Fibroblast of skin of scalp (primary cell): ENCODE results near the gene GRID1.

Experiments used
- DNase-seq: peaks from one replicate; pipeline ENCODE4 v3.0.0-alpha.2; 2013

GRID1 gene

GRCh38 chr10:86336341-86336740 is 30.3 kb downstream of the GRID1 start:
- DNase-seq, result no peak

GRCh38 chr10:86335831-86336230 is 30.8 kb downstream of the GRID1 start:
- no peak for DNase-seq

GRCh38 chr10:86335257-86335656 is 31.3 kb downstream of the GRID1 start:
- no peak for DNase-seq

GRCh38 chr10:86334488-86335085 is 32.0 kb downstream of the GRID1 start:
- no peak for DNase-seq

GRCh38 chr10:86333826-86334487 is 32.6 kb downstream of the GRID1 start:
- DNase-seq, result no peak

- no peak for DNase-seq
These were observed 34.7 kb downstream of the GRID1 start for GRCh38 chr10:86331861-86332260.

- DNase-seq, result no peak
These were observed 35.5 kb downstream of the GRID1 start for GRCh38 chr10:86330778-86331763.

- DNase-seq, result no peak
These were observed 36.5 kb downstream of the GRID1 start for GRCh38 chr10:86329896-86330680.

- DNase-seq, result no peak
These were observed 37.4 kb downstream of the GRID1 start for GRCh38 chr10:86329093-86329710.

GRCh38 chr10:86327954-86328725 is 38.5 kb downstream of the GRID1 start:
- no peak for DNase-seq

- DNase-seq, result no peak
These were observed 41.4 kb downstream of the GRID1 start for GRCh38 chr10:86325158-86325557.

- no peak for DNase-seq
These were observed 45.0 kb downstream of the GRID1 start for GRCh38 chr10:86321568-86321967.

- no peak for DNase-seq
These were observed 46.9 kb downstream of the GRID1 start for GRCh38 chr10:86319676-86320075.

GRCh38 chr10:86317949-86318725 is 48.5 kb downstream of the GRID1 start:
- no peak for DNase-seq

- no peak for DNase-seq
These were observed 49.6 kb downstream of the GRID1 start for GRCh38 chr10:86316990-86317389.

- DNase-seq, result no peak
These were observed 50.2 kb downstream of the GRID1 start for GRCh38 chr10:86316274-86316835.

GRCh38 chr10:86315549-86315942 is 51.0 kb downstream of the GRID1 start:
- DNase-seq, result no peak

GRCh38 chr10:86314616-86315548 is 51.7 kb downstream of the GRID1 start:
- no peak for DNase-seq

GRCh38 chr10:86313621-86314041 is 53.0 kb downstream of the GRID1 start:
- DNase-seq, result no peak
